A673 (cell line): ENCODE measurements around the gene NHS. TPM values are rescaled to one million over a fixed set of nuclear protein-coding genes. Genes with fewer than 3 reads are reported as not detected.

ENCODE experiments used
- BruUV-seq: library from RNA; stranded (reverse); fragments of 400-500 nt; replicated peaks from 2 replicates; lab custom pipeline; 2021; lab: Mats Ljungman, UMichigan
- CTCF ChIA-PET: fragments of 300-600 bp; sonication (Branson Sonifier 250); formaldehyde crosslinking; loops from one replicate; lab custom pipeline; 2022; ENCODE audit warnings: antibody characterized with exemption; lab: Charles Lee
- POLR2A ChIA-PET: fragments of 300-600 bp; sonication (Branson Sonifier 250); formaldehyde crosslinking; loops from one replicate; lab custom pipeline; 2022; ENCODE audit warnings: antibody characterized with exemption; ENCODE audit not compliant: low non-redundant PET; lab: Charles Lee
- DNase-seq: peaks from one replicate; pipeline ENCODE4 v3.0.0-alpha.2; 2015; ENCODE audit warnings: low spot score
- H3K27ac ChIP-seq: fragments of 200-600 bp; sonication (generic); 2 replicates; pipeline ENCODE4 v1.5.1; 2016; ENCODE audit warnings: mixed run types, low read depth, mild to moderate bottlenecking, mixed read lengths, antibody characterized with exemption, low read length; ENCODE audit not compliant: poor library complexity, severe bottlenecking
- H3K27me3 ChIP-seq: fragments of 200-600 bp; sonication (generic); replicated peaks from 2 replicates; pipeline ENCODE4 v1.6.1; 2017; ENCODE audit warnings: mixed run types, low read depth, mild to moderate bottlenecking, mixed read lengths, antibody characterized with exemption, low read length; ENCODE audit not compliant: insufficient read depth, poor library complexity
- H3K36me3 ChIP-seq: fragments of 200-600 bp; sonication (generic); 2 replicates; pipeline ENCODE4 v1.6.1; 2016; ENCODE audit warnings: mixed run types, mild to moderate bottlenecking, mixed read lengths, antibody characterized with exemption, low read length; ENCODE audit not compliant: insufficient read depth, poor library complexity, severe bottlenecking
- H3K4me1 ChIP-seq: fragments of 200-600 bp; sonication (generic); 2 replicates; pipeline ENCODE4 v1.6.1; 2017; ENCODE audit warnings: mixed run types, mild to moderate bottlenecking, mixed read lengths, antibody characterized with exemption, low read length; ENCODE audit not compliant: insufficient read depth, poor library complexity, severe bottlenecking
- H3K4me3 ChIP-seq: fragments of 200-600 bp; sonication (generic); 2 replicates; pipeline ENCODE4 v1.5.1; 2016; ENCODE audit warnings: low read depth, mixed run types, mild to moderate bottlenecking, mixed read lengths, low read length; ENCODE audit not compliant: poor library complexity, severe bottlenecking
- H3K9me3 ChIP-seq: fragments of 200-600 bp; sonication (generic); 2 replicates; pipeline ENCODE4 v1.6.1; 2016; ENCODE audit warnings: mixed run types, low read depth, mild to moderate bottlenecking, mixed read lengths, antibody characterized with exemption, low read length; ENCODE audit not compliant: poor library complexity, severe bottlenecking
- CTCF ChIP-seq: fragments of 300-800, 200-600 bp; sonication (generic); conservative IDR thresholded peaks from 2 replicates; pipeline ENCODE4 v1.5.1; 2017; ENCODE audit warnings: low read depth, mild to moderate bottlenecking, antibody characterized with exemption, low read length, moderate library complexity, mixed read lengths
- EZH2 ChIP-seq: fragments of 200-600 bp; sonication (generic); IDR thresholded peaks from 2 replicates; pipeline ENCODE4 v1.6.1; 2017; ENCODE audit warnings: borderline replicate concordance, low read depth, mild to moderate bottlenecking, mixed read lengths, antibody characterized with exemption, low read length; ENCODE audit not compliant: poor library complexity, severe bottlenecking
- intact Hi-C: fragments of 100-400 bp; cut with micrococcal nuclease; formaldehyde crosslinking; loops from one replicate; pipeline ENCODE4 v1.10.0; 2022; ENCODE audit not compliant: unreplicated experiment
- total RNA-seq: library from RNA; stranded (reverse); gene quantifications from 2 replicates; pipeline ENCODE4 v1.2.3, GENCODE V29; 2021

NHS gene
- total RNA-seq, 1 experiment from 2014 or later = 0.37 TPM

GRCh38 chrX:17613979-17614588, 239.1 kb downstream of the NHS start:
- Histone ChIP-seq H3K36me3 (no peaks in the 10 kb centered on the region), H3K4me1 (no peaks in the 10 kb centered on the region), H3K27me3 (no peaks in the 10 kb centered on the region), H3K27ac (no peak overlapping the region), H3K4me3 (no peak overlapping the region), H3K9me3 (no peaks in the 10 kb centered on the region)
- intact Hi-C loops = no loop called here
- POLR2A ChIA-PET = no interaction called here
- no peak for DNase-seq
- BruUV-seq = no TSS peak
- no peak for TF ChIP-seq EZH2
- no peak for TF ChIP-seq CTCF
- CTCF ChIA-PET = no interaction called here

- Histone ChIP-seq H3K9me3 (no peaks in the 10 kb centered on the region), H3K36me3 (no peaks in the 10 kb centered on the region), H3K4me1 (no peaks in the 10 kb centered on the region), H3K27ac (no peak overlapping the region), H3K27me3 (no peaks in the 10 kb centered on the region), H3K4me3 (no peak overlapping the region)
- BruUV-seq = no TSS peak
- ChIA-PET POLR2A (no interaction called here), CTCF (no interaction called here)
- TF ChIP-seq EZH2 (no peak), CTCF (no peak)
- intact Hi-C loops = no loop called here
- DNase-seq = no peak
These were observed 241.9 kb downstream of the NHS start for GRCh38 chrX:17616936-17617335.

GRCh38 chrX:17617806-17618205, 242.8 kb downstream of the NHS start:
- Histone ChIP-seq H3K27ac (no peak overlapping the region), H3K4me3 (no peak overlapping the region), H3K36me3 (no peaks in the 10 kb centered on the region), H3K4me1 (no peaks in the 10 kb centered on the region), H3K27me3 (no peaks in the 10 kb centered on the region), H3K9me3 (no peaks in the 10 kb centered on the region)
- DNase-seq = no peak
- TF ChIP-seq EZH2 = no peak
- TF ChIP-seq CTCF = no peak
- intact Hi-C loops = no loop called here
- ChIA-PET POLR2A (no interaction called here), CTCF (no interaction called here)
- no TSS peak for BruUV-seq
